Endodermal cell (in vitro differentiated cells): ENCODE results near the gene ALX4. TPM values are rescaled to one million over a fixed set of nuclear protein-coding genes. Genes with fewer than 3 reads are reported as not detected.

ENCODE experiments used
- DNase-seq: peaks from one replicate; pipeline ENCODE4 v3.0.0-alpha.2; 2017
- H3K27ac ChIP-seq: 2 replicates; pipeline ENCODE4 v1.5.1; 2013; ENCODE audit warnings: mild to moderate bottlenecking, low read depth, low read length, moderate library complexity
- H3K27me3 ChIP-seq: 2 replicates; pipeline ENCODE4 v1.6.1; 2013; ENCODE audit warnings: mild to moderate bottlenecking, low read length, moderate library complexity; ENCODE audit not compliant: insufficient read depth, control insufficient read depth, poor library complexity, severe bottlenecking
- H3K36me3 ChIP-seq: 2 replicates; pipeline ENCODE4 v1.7.0; 2013; ENCODE audit warnings: mild to moderate bottlenecking, low read length, moderate library complexity; ENCODE audit not compliant: control insufficient read depth, insufficient read depth
- H3K4me1 ChIP-seq: one replicate; pipeline ENCODE4 v1.7.0; 2013; ENCODE audit warnings: low read length; ENCODE audit not compliant: control insufficient read depth, insufficient read depth
- H3K4me3 ChIP-seq: 2 replicates; pipeline ENCODE4 v1.5.1; 2013; ENCODE audit warnings: mild to moderate bottlenecking, low read length, moderate library complexity
- H3K9ac ChIP-seq: 2 replicates; pipeline ENCODE4 v1.6.1; 2013; ENCODE audit warnings: mild to moderate bottlenecking, low read length, moderate library complexity; ENCODE audit not compliant: poor library complexity, severe bottlenecking; ENCODE audit errors: extremely low read depth
- H3K9me3 ChIP-seq: 2 replicates; pipeline ENCODE4 v1.6.1; 2013; ENCODE audit warnings: mild to moderate bottlenecking, low read length, moderate library complexity; ENCODE audit not compliant: control insufficient read depth
- H3K27ac Mint-ChIP-seq: 2 replicates; pipeline ENCODE4 v1.8.0; 2020; ENCODE audit warnings: mixed read lengths
- H3K27me3 Mint-ChIP-seq: 2 replicates; pipeline ENCODE4 v1.8.0; 2021; ENCODE audit warnings: mild to moderate bottlenecking, mixed read lengths; ENCODE audit not compliant: insufficient read depth
- H3K36me3 Mint-ChIP-seq: 2 replicates; pipeline ENCODE4 v1.8.0; 2020; ENCODE audit warnings: low read depth, mixed read lengths
- H3K4me1 Mint-ChIP-seq: 2 replicates; pipeline ENCODE4 v1.8.0; 2020; ENCODE audit warnings: mixed read lengths
- H3K4me3 Mint-ChIP-seq: 2 replicates; pipeline ENCODE4 v1.8.0; 2020; ENCODE audit warnings: mild to moderate bottlenecking, moderate library complexity, mixed read lengths
- H3K9me3 Mint-ChIP-seq: 2 replicates; pipeline ENCODE4 v1.8.0; 2020; ENCODE audit warnings: mild to moderate bottlenecking, mixed read lengths
- CTCF ChIP-seq: fragments of 200-600 bp; sonication (generic); conservative IDR thresholded peaks from 2 replicates; pipeline ENCODE4 v1.5.0; 2021; ENCODE audit warnings: antibody characterized with exemption, mild to moderate bottlenecking
- WGBS, 2 experiments: methylation state at CpG; one replicate each; pipeline versions ENCODE4 v1.1.5 to v1.1.7; 2013; ENCODE audit warnings: missing lambda C conversion rate in 2 of 2, mixed read lengths in 1 of 2; ENCODE audit not compliant: insufficient coverage in 1 of 2, insufficient read length in 1 of 2; 5-methylcytosine and 5-hydroxymethylcytosine counted together
- total RNA-seq, 2 donors: library from RNA; stranded (reverse); fragmentation: NEBNext Ultra II Directional in 1 of 2; extraction: Animal tissue kit (Norgen Biotek cat#: 25700) in 1 of 2; gene quantifications; 2 replicates in 1 of 2; 3 replicates in 1 of 2; pipeline ENCODE4 v1.2.1, GENCODE V29; 2021

The ALX4 gene
- total RNA-seq, 2 donors from 2014 or later: not detected

GRCh38 chr11:44226945-44227344 lies 83.0 kb downstream of the ALX4 start:
- no peaks in the 10 kb centered on the region for H3K36me3 Mint-ChIP-seq
- no peak overlapping the region for H3K4me3 Mint-ChIP-seq
- Histone ChIP-seq H3K4me3 (no peak overlapping the region), H3K27me3 (no peaks in the 10 kb centered on the region), H3K27ac (no peak overlapping the region), H3K9me3 (no peaks in the 10 kb centered on the region), H3K9ac (no peak overlapping the region), H3K4me1 (no peaks in the 10 kb centered on the region), H3K36me3 (no peaks in the 10 kb centered on the region)
- no peak overlapping the region for H3K27ac Mint-ChIP-seq
- DNase-seq: no peak
- H3K27me3 Mint-ChIP-seq: no peaks in the 10 kb centered on the region
- TF ChIP-seq CTCF: no peak
- H3K9me3 Mint-ChIP-seq: no peaks in the 10 kb centered on the region
- WGBS, 2 experiments: 86 to 88% methylated on average over 2 to 3 of the region's 4 CpGs
- H3K4me1 Mint-ChIP-seq: peaks cover 2% of the 10 kb centered on the region

GRCh38 chr11:44226490-44226889 lies 83.4 kb downstream of the ALX4 start:
- H3K4me1 ChIP-seq: no peaks in the 10 kb centered on the region
- no peaks in the 10 kb centered on the region for H3K27me3 ChIP-seq
- H3K4me1 Mint-ChIP-seq: peaks cover 2% of the 10 kb centered on the region
- no peaks in the 10 kb centered on the region for H3K36me3 ChIP-seq
- WGBS, 2 experiments: 87 to 100% methylated on average over 2 of the region's 2 CpGs
- no peak overlapping the region for H3K27ac ChIP-seq
- DNase-seq: no peak
- H3K9me3 Mint-ChIP-seq: no peaks in the 10 kb centered on the region
- no peak overlapping the region for H3K27ac Mint-ChIP-seq
- no peak for TF ChIP-seq CTCF
- no peak overlapping the region for H3K9ac ChIP-seq
- H3K9me3 ChIP-seq: no peaks in the 10 kb centered on the region
- no peaks in the 10 kb centered on the region for H3K36me3 Mint-ChIP-seq
- no peaks in the 10 kb centered on the region for H3K27me3 Mint-ChIP-seq
- no peak overlapping the region for H3K4me3 ChIP-seq
- H3K4me3 Mint-ChIP-seq: no peak overlapping the region

- Histone ChIP-seq H3K4me3 (no peak overlapping the region), H3K4me1 (no peaks in the 10 kb centered on the region), H3K9me3 (no peaks in the 10 kb centered on the region), H3K27ac (no peak overlapping the region), H3K27me3 (no peaks in the 10 kb centered on the region), H3K9ac (no peak overlapping the region), H3K36me3 (no peaks in the 10 kb centered on the region)
- H3K27me3 Mint-ChIP-seq: no peaks in the 10 kb centered on the region
- no peaks in the 10 kb centered on the region for H3K9me3 Mint-ChIP-seq
- TF ChIP-seq CTCF: no peak
- DNase-seq: no peak
- H3K4me3 Mint-ChIP-seq: no peak overlapping the region
- H3K4me1 Mint-ChIP-seq: peaks cover 2% of the 10 kb centered on the region
- H3K36me3 Mint-ChIP-seq: no peaks in the 10 kb centered on the region
- no peak overlapping the region for H3K27ac Mint-ChIP-seq
- 88% methylated on average over 3 of the region's 3 CpGs; no CpG with 5 or more reads in 1 of the 2 experiments for WGBS, 2 experiments
Observed at GRCh38 chr11:44224867-44225501, 85.0 kb downstream of the ALX4 start.
